GM18502 (cell line): Measurements from ENCODE around the gene DPP10.
"Not testable (repeated sequence)": the region's sequence is repeated elsewhere in the genome, so short reads cannot be mapped to it uniquely, and the experiment has no call there.

Source experiments
- ATAC-seq: cut with Tn5 transposase; IDR thresholded peaks from one replicate; pipeline ENCODE4 v1.9.1; 2021; ENCODE audit warnings: mild to moderate bottlenecking; ENCODE audit not compliant: unreplicated experiment, poor library complexity

DPP10 gene

DNA sequence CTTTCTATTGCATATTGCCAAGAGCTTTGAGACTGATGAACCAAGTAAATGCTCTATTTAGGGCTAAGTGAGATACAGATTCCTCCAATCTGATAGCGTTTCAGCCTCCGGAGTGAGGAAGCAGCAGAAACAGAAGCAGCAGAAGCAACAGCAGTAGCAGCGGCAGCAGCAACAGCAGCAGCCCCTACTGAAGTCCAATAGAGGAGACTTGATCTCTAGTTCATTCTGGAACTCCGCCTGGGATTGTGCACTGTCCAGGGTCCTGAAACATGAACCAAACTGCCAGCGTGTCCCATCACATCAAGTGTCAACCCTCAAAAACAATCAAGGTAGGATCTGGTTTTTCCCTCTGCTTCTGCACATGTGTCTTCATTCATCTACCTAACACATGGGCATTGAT is at the start of gene DPP10:
TSS of gene DPP10 (plus strand) at position 132 of the 400 bp plus-strand sequence.
- no peak for ATAC-seq

DNA sequence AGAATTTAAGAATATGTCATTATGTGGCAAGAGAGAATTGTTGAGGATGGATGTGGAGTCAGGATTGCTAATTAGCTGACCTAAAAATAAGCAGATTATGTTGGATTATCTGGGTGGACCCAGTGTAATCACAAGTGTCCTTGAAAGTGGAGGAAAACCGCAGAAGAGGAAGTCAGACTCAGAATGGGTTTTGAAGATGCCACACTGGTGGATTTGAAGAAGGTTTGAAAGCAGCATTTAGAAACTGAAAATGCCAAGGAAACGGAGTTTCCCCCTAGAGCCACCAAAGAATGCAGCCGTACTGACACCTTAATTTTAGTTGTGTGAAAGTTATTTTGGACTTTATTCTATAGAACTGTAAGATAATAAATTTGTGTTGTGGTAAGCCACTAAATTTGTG is 41.6 kb upstream of the DPP10 start:
- no peak for ATAC-seq

DNA sequence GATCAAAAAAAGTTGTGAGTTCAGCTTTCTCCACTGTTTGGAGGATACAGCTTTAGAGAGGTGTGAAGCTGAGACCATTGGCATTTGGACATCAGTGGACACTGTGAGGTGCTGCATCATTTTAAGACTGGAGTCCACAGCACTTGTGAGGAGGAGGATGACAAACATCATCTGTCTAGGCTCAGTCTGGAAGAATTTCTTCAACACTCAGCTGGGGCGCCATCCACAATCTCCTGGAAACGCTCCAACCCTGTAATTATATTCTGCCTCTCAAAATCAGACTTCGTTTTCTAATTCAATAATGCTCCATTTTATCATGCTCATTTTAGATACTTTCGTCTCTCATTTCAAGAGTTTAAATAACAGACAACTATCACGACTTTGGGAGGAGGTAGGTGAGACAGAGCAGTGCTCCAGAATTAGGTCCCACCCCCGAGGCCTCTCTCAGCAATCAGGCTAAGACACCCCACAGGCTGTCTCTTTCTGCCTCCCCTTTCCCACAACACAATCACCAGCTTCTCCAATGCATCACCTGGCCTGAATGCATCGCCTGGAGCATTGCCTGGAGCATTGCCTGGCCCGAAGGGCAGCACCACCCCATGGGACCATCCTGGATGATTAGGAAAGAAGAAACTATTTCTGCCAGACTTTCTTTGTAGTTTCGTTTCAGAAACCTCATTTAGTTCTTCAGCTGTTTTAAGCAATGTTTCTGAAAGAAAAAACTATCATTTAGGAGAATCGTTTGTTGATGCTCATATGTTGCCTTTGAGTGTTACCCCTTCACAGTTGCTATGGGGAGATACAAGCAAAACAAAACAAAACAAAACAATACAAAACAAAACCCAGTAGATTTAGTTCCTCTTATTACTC is 37.0 kb upstream of the DPP10 start:
- no peak for ATAC-seq

DNA sequence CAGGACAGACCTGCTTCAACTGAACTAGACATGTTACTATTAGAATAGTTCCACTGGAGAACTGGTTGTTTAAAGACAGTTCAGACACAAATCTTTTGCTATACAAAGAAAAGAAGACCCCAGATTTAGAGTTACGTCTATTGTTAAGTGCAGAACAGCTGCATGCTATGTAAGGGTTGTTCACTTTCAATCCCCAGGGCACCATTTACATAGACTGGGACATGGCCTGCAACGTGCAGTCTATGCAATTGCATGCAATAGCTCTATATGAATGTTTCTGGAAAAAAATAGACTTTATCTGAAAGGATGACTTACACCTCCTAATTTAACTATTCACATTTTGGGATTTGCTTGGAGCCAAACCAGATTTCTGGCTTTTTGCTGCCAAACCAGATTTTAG is 36.1 kb upstream of the DPP10 start:
- ATAC-seq = no peak

DNA sequence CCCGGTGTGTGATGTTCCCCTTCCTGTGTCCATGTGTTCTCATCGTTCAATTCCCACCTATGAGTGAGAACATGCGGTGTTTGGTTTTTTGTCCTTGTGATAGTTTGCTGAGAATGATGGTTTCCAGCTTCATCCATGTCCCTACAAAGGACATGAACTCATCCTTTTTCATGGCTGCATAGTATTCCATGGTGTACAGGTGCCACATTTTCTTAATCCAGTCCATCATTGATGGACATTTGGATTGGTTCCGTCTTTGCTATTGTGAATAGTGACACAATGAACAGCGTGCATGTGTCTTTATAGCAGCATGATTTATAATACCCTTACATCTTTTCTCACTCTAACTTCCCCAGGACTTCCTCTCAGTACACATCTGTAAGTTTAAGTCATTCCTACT is 35.1 kb upstream of the DPP10 start:
- ATAC-seq = not testable (repeated sequence)

DNA sequence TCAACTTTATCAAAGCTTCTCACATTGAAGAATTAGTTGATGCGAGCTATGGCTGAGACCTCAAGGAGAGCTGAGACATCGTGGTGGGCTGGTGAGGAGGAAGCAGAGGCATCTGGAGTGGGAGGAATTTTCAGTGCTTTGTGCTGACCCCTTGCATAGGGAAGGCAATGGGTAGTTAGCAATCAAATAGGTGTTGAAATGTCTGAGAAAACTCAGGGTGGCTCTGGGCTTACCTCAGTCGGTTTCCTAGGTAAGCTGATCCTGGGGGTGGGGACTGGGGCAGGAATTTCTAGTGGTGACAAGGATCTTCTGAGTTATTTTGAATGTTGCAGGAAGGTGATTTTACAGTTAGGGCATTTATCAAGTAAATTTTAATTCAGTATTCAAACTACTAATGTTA is 20.7 kb upstream of the DPP10 start:
- no peak for ATAC-seq

DNA sequence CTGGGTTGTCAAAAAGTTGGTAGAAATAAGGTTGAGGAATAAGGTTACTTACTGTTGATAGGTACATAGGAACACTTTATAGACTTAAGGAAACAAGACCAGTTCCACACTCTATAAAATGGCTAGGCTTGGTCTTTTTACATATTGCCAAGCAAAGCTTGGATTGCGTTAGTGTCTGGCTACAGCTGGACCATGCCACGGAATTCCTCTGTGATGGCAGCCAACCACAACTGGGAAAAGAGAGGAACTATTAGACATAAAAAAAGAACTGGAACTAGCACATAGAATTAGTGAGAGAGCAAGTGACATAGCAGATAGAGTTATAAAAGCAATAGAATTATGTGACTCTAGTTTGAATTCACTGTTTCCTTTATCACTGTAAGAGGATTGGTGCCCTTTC is 17.7 kb upstream of the DPP10 start:
- ATAC-seq = no peak

DNA sequence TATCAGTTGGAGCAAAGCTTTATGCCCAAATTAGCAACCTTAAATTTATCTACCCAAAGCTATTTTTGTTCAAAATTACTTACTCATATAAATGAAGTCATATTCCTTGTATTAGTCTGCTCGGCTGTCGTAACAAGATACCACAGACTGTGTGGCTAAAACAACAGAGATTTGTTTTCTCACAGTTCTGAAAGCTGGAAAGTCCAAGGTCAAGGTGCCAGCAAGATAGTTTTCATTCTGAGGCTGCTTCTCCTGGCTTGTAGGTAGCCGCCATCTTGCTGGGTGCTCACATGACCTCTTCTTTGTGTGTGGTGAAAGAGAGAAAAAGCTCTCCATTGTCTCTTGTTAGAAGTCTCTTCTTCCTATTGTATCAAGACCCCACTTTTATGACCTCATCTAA is 15.7 kb upstream of the DPP10 start:
- ATAC-seq = no peak

DNA sequence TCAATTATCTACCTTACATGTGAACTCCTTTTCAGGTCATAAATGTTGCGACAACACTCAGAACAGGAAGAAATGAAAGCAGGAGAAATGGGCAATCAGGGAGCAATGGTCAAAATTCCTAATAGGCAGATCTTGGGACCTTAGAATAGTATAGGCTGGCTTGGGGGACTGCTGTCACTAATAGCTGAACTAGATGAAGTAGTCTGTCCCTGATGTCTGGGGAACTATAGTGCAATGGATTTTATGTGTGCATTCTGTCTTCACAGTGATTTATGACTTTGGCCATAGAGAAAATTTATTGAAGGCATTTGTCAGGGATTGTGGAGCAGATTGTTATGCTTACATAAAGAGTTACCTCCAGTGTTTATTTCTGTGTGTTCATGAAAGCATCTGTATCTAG is 6.1 kb upstream of the DPP10 start:
- ATAC-seq = no peak

DNA sequence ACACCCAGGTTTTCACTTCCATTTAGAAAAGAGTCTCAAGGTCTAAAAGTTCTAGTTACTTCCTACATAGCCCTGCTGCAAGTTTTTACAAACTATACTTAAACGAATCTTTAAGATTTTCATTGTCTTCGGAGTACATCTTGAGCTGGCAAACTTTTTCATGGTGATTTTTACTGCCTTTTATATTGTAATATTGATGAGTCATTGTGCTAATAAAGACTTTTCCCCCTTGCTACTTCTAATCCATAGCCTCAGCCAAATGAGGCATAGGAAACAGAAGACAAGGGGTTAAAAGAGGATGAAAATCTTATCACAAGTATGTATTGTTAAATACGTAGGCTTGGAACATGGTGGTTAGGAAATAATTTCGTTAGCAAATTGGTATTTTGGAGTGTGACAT is 4.1 kb downstream of the DPP10 start:
- no peak for ATAC-seq

DNA sequence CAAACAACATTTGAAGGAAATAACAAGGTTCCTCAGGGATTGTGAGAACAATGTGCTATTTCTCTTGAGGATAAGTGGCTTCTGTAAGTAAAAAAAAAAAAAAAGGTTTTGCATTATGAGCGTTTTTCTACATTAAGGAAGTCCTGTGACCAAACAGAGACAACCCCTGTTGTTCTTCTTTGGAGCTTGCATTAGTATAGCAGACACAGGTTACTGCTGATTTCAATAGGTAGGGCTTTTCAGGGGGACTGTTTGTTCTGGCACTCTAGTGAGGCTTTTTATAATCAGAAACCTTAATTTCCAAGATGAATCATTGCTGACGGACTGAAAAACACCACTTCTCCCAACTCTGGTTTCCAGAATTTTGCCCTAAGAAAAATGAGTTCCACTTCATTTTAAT is 8.2 kb downstream of the DPP10 start:
- ATAC-seq = no peak

DNA sequence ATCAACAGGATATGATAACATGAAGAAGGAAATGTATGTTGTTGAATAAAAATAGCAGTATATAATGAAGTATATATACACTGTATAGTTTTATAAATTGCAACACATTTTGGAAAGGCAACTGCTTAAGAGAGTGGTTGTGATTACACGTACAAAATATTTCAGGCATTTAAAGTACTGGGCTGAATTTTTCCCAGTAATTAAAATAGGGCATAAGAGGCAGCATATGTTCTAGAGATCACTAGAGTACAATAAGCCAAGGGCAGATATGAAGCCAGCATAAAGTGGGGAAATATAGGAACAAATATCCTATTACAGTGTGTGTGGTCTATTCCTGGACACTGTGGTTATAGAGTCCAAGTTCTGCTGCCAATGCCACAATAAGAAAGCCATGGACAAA is 14.1 kb downstream of the DPP10 start:
- no peak for ATAC-seq

DNA sequence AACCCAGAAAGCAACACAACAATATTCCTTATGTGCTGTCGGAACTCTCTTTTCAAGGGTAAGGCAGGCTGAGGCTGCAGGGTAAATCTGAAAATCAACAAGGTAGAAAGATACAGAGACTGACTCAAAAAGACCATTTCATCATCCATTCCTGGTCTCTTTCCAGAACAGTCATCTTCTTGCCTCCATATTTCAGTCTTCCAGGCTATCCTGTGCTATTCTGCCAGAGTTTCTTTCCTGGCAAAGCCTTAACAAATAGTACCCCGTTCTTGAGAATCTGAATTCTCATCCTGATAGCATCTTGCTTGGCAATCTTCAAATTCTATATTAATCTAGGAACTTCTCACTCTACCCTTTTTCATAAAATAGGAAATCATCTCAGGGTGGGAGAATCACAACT is 15.5 kb downstream of the DPP10 start:
- no peak for ATAC-seq

DNA sequence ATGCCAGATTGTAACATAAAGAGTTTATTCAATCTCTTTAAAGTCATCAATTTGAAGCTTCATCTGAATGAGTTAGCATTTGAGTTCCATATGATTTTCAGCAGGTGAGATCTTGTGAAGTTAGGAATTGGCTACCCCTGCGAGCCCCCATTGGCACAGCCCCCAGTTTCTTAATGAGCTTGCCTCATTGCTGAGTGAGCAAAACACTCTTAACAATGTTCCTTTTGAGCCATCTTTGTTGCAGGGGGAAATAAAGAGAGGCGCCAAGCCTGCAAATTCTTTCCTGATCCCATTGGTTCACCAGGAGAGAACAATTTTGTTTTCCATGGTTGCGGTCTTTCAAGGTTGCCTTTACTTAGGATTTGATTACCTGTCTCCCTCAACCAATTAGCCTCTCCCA is 18.7 kb downstream of the DPP10 start:
- ATAC-seq = no peak

DNA sequence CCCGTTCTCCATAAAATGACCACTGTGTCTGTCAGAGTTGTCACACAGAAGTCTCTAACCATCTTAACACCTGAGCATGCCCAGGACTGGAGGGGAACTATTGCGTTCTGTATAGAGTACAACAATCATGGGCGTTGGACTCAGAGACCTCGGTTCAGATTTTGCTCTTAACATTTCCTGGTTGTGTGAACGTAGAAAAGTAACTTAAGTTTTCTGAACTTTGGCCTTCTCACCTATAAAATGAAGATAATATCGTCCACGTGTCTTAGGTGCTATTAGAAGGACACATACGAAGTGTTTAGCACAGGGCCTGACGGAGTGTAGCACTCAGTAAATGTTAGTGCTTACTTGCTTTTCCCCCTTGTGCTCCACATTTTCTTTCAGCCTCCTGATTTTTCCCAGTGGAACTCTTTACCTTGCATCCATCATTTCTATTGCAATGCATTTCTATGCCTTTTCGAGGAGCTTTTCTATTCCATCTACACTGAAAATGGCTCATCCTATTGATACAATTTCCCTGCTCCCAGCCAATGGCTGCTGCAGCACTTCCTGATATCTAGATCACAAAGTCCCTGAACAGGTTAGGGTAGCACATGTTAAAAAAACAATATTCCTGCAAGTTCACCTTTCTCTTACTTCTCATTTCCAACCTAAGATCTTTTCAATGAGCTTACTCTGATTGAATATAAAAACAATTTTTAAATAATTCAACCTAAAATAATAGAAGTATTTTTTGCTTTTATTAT is 22.7 kb downstream of the DPP10 start:
- ATAC-seq = no peak

DNA sequence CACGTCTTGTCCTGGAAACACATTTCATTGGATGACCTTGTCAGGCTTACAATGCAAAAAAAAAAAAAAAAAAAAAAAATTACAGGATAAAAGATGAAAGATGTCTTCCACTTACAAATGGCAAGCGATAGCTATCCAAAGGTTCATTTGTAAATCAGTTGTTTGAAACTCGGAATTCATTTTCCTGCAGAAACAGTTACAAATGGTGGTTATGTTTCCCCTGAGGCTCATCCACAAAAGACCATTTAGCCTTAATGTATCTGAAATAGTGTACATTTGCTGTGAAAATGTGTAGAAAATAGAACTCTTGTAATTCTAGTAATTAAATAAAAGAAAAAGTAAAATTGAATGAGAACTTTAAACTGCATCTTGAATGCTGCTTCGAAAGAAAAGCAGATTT is 25.9 kb downstream of the DPP10 start:
- ATAC-seq = no peak

DNA sequence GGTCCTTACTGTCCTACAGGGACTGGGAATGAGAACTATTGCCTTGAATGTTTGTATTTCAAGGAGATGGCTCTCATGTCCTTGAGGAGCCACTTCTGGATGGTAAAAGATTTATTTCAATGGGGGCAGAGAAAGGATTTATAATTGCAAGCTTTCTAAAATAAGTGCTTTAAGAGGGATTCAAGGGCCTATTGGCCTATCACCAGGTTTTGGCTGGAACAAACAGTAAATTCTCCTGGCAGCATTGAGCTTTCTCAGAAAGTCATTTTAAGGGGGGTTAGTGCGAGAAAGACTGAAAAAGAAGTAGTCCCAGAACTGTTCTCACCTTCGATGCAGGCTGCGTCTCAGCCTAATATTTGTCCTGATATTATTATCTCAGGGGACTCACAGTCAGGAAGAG is 29.8 kb downstream of the DPP10 start:
- ATAC-seq = no peak

DNA sequence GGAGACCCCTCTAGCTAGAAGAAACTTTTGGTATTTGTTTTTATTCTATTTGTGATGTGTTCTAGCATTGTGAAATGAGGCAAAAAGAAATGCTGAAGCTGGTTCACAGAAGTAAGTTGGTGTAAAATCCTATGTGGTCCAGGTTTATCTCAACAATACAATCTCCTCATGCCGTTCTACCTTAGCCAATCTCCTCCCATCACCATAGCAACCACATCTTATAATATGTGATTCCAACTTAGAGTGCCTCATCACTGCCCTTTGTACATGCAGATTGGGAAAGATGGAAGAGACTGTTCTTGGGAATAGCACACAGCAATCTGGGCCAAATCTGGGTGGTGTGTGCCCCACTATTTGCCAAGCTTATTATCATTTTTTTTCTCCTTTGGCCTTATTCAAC is 30.3 kb downstream of the DPP10 start:
- ATAC-seq = no peak

DNA sequence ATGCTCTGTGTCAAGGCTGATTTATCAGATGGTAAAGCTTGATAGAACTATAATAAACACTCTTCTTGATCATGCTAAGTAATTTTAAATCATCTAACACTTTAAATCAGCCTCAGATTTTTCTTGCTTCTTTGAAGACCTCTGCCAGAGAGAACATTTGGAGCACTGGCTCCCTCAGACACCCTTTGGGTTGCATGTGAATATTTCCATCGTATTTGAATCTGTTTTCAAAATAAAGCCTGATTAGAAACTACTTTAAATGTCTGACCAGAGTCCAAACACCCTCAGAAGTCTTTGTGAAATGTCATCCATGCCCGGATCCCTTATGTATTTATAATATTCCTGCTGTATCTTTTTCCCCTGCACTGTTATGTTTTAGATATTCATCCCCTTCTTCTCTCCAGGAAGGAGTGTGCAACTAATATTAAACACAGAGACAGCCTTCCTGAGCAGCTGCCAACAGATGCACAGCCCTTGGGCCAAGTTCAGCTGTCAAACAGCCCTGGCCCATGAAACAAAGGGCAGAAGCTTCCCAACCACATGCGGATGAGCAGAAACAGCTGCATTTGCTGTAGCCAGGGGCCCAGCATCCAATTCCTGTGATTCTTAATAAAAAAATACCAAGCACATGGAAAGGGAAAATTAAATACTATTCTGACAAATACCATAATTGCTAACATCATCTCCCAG is 46.5 kb downstream of the DPP10 start:
- ATAC-seq = no peak

DNA sequence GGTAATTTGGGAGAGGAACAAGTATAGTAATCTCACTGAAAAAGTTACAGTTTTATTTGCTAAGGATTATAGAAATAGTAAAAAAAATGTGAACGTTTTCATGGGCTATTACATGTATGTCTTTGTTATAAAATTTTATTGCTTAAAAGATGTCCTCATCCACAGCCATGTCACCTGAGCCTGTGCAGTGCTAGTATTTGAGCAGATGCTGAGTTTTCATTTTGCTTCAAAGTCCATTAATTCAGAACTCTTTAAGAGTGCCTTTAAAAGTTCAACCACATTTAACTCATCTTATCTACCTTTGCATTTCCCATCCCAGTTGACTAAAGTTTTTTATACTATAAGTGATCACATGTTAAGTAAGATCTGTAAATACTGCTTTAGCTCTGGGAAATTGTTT is 52.6 kb downstream of the DPP10 start:
- no peak for ATAC-seq

DNA sequence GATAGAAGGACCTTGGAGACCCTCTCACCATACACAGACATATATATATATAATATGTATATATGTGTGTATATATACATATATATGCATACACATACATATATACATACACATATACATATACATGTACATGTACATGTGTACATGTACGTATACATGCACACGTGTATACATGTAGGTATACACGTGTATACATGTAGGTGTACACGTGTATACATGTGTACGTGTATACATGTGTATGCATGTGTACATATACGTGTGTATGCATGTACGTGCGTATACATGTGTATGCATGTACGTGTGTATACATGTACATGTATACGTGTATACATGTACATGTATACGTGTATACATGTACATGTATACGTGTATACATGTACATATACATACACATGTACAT is 54.5 kb downstream of the DPP10 start:
- no peak for ATAC-seq
